Measurements from ENCODE around the gene FOSB.

Gene FOSB

GRCh38 chr19:45484273-45484945 is 16.6 kb downstream of the FOSB start:
- no peak for DNase-seq (ENCODE audit: low read depth)

DNA sequence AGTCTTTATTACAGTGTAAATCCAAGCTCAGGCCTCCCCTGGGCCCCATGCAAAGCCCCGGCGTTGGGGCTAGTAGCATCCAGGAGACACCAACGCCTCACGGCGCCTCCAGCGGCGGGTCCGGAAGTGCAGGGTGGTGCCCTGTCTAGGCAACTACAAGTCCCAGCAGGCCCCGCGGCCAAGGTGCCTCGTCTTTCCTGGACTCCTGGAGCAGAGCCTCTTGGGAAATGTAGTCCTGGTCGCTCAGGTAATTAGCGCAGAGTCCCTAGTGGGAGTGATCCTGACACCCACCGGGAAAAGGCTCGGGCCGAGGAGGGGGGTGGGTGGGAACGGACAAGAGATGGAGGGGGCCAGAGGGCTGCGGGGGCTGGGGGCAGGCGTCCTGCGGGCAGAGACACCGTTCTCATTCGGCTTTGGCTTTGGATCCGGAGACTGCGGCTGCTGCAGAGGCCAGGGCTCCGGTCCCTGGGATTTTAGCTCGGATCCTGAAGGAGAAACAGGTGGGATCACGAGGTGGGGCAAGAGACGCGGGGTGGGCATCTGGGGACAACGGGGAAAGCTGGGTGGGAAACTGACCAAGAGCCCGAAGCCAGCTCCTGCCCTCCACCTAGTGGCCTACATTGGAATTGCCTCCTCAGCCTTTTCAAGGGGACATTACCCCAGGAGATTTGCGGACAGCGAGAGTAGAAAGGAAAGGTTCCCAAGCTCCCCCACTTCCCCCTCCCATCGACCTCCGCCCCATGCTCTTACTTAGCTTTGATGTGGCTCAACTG is 17.7 kb downstream of the FOSB start:
- DNase-seq (ENCODE audit: low read depth) = peak; percentile 99

DNA sequence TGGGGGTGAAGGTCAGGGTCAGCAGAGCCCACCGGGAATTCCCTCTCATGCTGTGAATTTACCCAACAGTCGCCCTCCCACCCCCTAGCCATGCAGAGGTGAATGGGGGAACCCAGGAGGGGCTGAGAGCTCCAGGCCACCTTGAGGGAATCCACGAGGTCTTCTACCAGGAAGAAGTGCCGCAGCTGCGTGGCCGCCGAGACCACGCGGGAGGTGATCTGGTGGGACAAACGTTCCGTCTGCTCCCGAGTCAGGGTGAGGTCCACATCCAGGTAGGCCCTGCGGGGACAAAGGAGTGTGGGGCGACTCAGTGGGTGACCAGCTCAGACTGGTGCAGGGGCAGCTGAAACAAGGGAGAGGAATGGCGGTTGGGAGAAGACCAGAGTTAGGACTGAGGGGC is 20.9 kb downstream of the FOSB start:
- DNase-seq (ENCODE audit: low read depth) = no peak

DNA sequence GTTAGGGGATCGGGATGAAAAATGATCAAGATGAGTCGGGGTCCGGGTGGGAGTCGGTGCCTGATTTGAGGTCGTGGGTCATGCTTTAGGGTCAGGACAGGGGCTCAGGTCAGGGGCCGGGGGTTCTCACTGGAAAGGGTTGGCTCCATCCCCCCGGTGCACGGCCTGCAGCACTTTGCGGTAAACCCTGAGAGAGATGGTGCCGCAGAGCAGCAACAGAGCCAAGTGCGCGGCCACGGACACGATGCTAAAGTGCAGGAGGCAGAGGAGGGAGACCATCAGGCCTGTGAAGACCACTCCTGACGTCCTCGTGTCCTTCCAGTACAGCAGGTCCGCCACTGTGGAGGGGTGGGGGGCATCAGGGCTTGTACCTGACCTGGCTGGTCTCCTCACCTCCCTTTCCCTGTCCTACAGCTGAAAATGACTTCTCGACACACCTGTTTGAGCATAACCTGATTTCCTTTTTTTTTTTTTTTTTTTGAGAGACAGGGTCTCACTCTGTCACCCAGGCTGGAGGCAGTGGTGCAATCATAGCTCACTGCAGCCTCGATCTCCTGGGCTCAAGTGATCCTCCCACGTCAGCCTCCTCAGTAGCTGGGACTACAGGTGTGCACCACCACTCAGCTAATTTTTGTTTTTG is 21.5 kb downstream of the FOSB start:
- DNase-seq (ENCODE audit: low read depth) = no peak

- no peak for DNase-seq (ENCODE audit: low read depth)
Observed at GRCh38 chr19:45492137-45492626, 24.4 kb downstream of the FOSB start.

DNA sequence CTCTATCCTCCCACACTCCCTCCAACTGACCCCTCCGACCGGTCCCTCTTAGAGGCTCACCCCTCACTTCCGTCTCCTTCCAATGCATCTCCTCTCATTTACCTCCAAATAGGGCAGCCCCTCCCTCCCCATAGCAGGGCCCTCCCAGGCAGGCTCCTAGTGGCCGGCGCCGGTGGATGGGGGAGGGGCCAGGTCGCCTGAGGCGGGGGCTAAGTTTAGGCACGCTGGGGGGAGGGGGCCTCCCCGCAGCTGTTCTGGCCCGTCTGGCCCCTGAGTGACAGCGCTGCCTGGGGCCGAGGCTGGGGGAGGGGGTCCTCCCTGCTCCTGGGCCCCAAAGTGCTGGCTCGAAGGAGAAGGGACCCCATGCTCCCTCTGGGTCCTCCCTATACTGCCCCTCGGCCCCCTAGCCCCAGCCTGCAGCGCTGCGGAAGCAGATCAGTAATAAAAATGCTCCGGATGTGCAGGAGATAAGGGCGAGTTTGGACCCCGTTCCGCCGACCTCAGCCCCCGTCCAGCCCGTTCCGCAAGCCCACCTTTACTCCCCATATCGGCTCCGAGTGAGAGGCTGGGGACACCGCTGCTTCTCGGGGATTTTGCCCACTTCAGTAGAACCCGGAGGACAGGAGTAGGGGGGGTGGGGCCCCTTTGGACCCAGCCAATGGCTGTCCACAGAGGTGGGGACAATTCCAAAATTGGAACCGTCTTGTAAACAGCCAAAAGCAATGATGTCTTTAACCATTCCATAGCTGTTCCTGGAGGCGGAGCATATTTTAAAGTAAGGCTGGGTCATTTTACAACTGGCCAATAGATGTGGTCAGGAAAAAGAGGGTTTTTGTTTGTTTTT is 25.1 kb downstream of the FOSB start:
- no peak for DNase-seq (ENCODE audit: low read depth)

DNA sequence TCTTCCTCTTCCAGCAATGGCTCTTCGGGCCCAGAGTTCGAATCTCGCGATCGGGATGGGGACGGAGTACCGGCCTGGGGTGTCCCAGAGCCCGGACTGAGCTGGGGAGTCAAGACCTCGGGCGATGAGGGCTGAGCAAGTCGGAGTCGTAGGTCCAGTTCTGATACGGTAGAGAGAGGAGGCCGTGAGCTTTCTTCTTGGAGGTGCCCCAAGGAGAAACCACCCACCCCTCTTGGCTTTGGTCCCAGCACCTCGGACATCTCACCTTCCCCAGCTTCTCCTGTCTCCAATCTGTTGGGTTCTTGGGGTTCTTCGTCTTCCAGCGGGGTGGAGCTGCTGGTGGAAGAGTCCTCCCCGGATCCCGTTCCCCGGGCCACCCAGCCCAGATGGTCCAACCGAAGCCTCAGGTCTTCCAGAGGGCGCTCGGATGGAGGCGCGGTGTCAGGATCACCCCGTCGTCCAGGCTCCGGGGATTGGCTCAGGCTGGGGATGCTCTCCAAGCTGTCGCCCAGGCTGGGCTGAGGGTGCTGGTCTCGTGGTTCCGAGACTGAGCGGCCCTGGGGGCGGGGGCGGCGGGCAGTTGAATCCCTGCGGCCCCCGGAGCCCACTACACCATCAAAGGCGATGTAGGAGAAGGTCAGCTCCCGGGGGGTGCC is 26.6 kb downstream of the FOSB start:
- no peak for DNase-seq (ENCODE audit: low read depth)

GRCh38 chr19:45495178-45495577 is 27.4 kb downstream of the FOSB start:
- no peak for DNase-seq (ENCODE audit: low read depth)

DNA sequence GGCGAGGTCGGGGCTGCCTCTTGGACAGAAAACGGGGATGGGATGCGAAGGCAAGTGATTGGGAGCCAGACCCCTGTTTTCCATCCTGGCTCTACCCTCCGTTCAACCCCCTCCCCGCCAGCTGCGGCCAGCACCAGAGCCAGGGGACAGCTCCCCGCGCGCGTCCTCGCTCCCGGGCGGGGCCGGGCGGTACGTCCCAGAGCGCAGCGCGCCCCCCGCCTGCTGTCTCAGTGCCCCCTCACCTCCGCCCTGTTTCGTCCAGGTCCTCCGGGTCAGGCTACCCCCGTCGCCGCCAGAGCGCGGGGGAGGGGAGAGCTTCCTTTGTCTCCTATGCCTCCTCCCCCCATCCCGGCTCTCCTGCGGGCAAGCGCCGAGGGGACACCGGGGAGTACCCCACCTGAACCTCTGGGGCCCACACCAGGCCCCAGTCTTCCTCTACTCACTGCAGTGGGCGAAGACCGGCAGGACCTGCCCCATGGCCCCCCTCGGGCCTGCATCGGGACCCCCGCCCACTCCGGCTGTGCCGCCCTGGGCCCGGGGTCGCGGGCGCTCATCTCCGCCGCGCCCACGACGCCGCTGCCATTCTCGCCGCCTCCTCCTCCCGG is 28.7 kb downstream of the FOSB start:
- no peak for DNase-seq (ENCODE audit: low read depth)

DNA sequence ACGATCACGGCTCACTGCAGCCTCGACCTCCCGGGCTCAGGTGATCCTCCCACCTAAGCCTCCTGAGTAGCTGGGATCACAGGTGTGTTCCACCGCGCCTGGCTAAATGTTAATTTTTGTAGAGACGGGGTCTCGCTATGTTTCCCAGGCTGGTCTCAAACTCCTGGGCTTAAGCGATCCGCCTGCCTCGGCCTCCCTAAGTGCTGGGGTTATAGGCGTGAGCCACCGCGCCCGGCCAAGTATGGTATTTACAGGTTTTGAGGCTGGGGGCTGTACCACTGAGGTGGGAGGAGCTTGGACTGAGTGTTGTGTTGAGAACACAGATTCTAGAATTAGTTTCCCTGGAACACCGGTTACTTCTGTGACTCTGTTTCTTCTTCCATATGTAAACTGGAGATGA is 30.0 kb downstream of the FOSB start:
- DNase-seq (ENCODE audit: low read depth) = no peak

GRCh38 chr19:45498411-45499195 is 30.8 kb downstream of the FOSB start, which contains the start of gene PPM1N:
Gene PPM1N (plus strand): TSS chr19:45498443. CDS start chr19:45498473, 30 bp downstream.
- DNase-seq (ENCODE audit: low read depth) = peak; percentile 62

- peak; percentile 42 for DNase-seq (ENCODE audit: low read depth)
Observed at GRCh38 chr19:45499196-45500180, 31.7 kb downstream of the FOSB start.

DNA sequence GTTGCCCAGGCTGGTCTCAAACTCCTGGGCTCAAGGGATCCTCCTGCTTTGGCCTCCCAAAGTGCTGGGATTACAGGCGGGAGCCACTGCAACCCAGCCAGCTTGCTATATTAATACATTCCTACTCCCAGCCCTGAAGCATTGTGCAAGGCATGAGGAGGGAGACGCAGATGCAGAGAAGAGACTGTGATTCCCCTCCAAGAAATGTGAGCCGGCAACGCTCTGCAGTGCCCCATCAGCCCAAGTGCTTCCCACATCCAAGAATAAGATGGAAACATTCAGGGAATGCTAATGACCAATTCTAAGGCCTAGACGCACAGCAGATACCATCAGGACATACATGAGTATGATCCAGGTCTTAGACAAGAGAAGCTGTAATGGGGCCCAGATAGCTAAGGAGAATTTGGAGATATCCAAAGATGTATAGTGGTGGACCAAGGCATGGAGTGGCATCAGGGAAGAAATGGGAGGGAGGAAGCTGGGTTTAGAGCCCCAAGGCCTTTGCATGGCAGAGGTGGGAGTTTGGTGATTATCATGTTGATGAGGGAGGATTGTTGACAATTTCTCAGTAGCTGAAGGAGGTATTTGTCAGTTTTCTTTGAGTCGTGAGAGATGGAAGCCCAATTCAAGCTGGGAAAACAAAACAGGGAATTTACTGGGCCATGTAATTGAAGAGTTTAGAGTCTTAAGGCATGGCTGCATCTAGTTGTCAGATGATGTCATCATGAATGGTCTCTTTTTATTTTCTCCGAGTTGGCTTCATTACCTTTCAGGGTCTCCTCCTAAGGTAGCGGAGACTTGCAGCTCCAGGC is 33.3 kb downstream of the FOSB start:
- no peak for DNase-seq (ENCODE audit: low read depth)

DNA sequence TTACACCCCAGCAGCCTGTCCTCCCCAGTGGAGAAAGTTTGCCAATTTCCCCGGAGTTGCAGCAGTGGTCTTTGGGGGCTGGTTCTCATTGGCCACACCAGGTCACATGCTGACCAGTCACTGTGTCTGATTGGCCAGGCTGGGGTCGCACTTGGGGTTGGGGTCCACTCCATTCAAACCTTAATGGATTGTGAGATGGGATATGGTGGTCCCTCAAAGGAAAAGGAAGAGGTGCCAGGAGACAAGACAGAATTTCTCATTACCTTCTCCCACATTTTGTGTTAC is 33.9 kb downstream of the FOSB start:
- DNase-seq (ENCODE audit: low read depth) = no peak

GRCh38 chr19:45502111-45502510 is 34.3 kb downstream of the FOSB start:
- no peak for DNase-seq (ENCODE audit: low read depth)

- DNase-seq (ENCODE audit: low read depth) = no peak
Observed at GRCh38 chr19:45503909-45504308, 36.1 kb downstream of the FOSB start.

DNA sequence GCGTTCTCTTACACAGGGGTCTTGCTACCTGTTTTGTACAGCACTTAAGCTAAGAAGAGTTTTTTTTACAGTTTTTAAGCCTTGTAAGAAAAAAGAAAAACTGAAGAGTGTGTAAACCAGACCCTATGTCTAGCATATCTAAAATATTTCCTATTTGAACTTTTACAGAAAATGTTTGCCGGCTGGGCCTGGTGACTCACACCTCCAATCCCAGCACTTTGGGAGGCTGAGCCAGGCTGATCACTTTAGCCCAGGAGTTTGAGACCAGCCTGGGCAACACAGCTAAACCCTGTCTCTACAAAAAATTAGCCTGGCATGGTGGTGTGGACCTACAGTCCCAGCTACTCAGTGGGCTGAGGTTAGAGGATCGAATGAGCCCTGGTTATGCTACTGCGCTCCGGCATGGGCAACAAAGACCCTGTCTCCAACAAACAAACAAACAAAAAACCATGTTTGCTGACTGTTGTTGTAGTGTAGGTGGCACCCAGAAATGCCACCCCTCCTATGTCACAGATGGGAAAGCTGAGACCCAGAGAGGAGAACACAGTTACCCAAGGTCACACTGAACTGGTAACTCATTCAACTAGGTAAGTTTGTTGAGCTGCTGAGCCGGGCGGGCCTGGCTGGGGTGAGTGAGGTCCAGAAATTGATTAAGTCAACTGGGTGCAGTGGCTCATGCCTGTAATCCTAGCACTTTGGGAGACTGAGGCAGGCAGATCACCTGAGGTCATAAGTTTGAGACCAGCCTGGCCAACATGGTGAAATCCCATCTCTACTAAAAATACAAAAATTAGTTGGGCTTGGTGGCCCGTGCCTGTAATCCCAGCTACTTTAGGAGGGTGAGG is 37.6 kb downstream of the FOSB start:
- DNase-seq (ENCODE audit: low read depth) = no peak

DNA sequence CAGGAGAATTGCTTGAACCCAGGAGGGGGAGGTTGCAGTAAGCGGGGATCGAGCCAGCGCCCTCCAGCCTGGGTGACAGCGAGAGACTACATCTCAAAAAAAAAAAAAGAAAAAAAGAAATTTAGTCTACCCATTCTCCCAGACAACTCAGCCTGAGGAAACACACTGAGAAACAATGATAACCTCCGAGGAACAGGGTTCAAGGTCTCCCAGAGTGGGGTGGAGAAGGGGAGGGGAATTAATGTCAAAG is 38.1 kb downstream of the FOSB start:
- no peak for DNase-seq (ENCODE audit: low read depth)
